Stimulated activated CD8-positive, alpha-beta memory T cell treated with anti-CD3 and anti-CD28 coated beads, Interleukin-2, amount 100 ng/mL, for 1 hour (primary cell): Measurements from ENCODE around the gene PCDHGB3.
"Not testable (repeated sequence)": the region's sequence is repeated elsewhere in the genome, so short reads cannot be mapped to it uniquely, and the experiment has no call there.

Source experiments
- DNase-seq, 2 donors: peaks; one replicate each; pipeline ENCODE4 v3.0.0-alpha.2; 2020; ENCODE audit warnings: low read depth in 2 of 2

The PCDHGB3 gene

DNA sequence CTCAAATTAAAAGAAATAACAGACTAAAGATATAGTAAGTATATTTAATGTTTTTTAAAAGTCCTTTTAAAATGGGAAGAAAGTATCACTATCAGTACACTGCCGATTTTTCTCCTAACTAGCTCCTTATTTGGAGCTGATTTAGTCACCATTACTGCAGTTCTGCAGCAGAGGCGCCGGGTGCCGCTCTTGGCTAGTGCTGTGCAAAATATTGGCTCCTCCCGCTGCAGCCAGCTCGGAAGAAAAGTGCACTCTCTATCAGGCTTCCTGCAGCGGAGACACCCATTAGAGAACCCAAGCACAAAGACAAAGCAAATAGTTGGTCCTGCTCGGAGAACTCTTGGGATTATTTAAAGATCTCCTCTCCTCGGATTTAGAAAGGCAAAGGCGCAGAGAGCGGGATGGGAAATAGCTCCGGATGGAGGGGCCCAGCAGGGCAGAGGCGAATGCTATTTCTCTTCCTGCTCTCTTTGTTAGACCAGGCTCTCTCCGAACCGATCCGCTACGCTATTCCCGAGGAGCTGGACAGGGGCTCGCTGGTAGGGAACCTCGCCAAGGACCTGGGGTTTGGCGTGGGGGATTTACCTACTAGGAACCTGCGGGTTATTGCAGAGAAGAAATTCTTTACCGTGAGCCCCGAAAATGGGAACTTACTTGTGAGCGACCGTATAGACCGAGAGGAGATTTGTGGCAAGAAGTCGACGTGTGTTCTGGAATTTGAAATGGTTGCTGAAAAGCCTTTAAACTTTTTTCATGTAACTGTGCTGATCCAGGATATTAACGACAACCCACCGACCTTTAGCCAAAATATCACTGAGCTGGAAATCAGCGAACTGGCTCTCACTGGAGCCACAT lies at the start of gene PCDHGB3:
TSS of gene PCDHGB3 (plus strand) at position 249 of the 855 bp plus-strand sequence. CDS start at position 402, 153 bp downstream.
- no peak for DNase-seq

DNA sequence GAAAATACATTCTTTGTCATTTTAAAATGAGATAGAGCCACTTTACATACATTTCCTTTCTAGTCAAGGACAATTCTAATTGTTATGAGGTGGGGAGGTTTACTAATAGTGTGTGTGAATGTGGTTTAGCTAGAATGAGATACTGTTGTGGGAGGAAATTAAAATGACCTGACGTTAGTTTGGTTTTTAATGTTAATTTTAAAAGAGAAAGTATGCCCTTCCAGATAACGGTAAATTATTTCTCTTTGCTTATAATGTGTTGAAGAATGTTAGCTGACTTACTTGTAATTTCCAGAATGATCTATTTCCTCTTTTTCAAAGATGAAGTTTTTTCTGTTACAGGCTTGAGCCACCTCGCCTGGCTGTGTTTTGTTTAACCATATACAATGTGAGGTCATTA lies 47.8 kb upstream of the PCDHGB3 start:
- DNase-seq: no peak

DNA sequence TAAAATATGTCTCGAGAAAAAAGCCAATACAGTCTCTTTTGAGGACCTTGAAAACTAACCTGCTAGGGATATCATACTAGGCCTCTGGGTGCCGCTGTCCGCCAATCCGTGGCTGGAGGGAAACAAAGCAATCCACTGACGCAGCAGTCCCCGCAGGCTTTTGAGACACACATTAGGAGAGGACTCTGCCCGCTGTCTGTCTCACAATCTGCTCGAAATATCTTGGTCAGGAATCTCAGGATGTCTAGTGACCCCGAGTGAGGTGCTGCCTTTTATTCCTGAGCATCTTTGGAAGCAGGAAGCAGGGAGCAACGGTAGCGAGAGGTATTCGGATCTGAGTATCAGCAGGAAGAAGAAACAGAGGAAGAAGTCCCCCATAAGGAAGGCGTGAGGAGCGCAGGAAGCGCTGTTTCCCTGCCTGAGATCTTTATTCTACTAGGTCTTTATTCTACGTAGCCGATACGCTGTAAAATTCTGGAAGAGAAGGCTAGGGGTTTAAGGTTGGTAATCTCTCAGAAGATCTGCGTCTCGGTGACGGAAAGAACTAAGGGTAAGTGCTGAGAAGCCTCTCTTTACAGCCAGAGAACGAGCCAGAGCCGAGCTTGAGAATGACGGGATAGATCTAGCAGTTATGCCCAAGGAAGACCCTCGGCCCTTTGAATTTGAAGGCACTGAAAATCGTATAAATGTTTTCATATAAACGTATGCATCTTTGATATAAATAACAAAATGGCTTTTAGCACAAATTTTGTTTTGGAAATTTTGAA lies 43.8 kb upstream of the PCDHGB3 start:
- DNase-seq: peak; percentile 31 to 43

DNA sequence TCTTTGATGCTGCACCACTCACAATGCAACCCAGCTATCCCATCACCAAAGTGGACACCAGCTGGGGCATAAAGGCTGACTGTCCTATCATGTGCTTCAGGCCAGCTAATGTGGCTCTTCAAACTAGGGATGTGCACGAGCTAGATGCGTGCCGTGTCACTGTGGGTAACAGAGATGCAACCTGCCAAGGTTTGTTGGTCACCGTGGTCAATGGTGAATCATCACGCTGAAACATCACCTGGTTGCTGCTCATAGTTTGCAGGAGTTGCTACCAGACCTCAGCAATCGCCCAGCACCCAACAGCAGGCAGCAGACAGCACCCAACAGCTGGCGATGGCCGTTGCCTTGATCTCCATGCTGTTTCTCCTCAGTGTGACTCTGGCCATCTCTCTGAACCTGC lies 41.8 kb upstream of the PCDHGB3 start:
- DNase-seq: no peak

DNA sequence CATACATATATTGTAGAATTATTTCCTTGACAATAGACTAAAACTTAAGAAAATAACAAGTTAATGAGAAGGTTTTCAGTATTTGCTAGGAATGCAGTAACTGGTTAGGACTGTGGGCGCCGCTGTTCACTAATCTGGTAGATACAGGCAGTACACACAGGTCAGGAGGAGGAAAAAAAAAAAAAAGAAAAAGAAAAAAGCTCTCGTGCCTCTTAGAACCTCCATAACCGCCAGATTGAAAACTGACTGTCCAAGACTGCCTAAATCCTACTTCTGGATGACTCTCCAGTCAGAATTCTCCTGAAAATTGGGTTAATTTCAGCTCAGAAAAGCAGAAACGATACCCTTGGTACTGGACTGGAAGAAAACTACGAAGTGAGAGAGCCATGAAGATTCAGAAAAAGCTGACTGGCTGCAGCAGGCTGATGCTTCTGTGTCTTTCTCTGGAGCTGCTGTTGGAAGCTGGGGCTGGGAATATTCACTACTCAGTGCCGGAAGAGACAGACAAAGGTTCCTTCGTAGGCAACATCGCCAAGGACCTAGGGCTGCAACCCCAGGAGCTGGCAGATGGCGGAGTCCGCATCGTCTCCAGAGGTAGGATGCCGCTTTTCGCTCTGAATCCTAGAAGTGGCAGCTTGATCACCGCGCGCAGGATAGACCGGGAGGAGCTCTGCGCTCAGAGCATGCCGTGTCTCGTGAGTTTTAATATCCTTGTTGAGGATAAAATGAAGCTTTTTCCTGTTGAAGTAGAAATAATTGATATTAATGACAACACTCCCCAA lies 39.6 kb upstream of the PCDHGB3 start, which contains the start of gene PCDHGA1:
TSS of gene PCDHGA1 (plus strand) at position 216 of the 782 bp plus-strand sequence.
- no peak for DNase-seq

DNA sequence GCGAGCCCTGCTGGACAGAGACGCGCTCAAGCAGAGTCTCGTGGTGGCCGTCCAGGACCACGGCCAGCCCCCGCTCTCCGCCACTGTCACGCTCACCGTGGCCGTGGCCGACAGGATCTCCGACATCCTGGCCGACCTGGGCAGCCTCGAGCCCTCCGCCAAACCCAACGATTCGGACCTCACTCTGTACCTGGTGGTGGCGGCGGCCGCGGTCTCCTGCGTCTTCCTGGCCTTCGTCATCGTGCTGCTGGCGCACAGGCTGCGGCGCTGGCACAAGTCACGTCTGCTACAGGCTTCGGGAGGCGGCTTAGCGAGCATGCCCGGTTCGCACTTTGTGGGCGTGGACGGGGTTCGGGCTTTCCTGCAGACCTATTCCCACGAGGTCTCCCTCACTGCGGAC lies 37.5 kb upstream of the PCDHGB3 start:
- not testable (repeated sequence) for DNase-seq

DNA sequence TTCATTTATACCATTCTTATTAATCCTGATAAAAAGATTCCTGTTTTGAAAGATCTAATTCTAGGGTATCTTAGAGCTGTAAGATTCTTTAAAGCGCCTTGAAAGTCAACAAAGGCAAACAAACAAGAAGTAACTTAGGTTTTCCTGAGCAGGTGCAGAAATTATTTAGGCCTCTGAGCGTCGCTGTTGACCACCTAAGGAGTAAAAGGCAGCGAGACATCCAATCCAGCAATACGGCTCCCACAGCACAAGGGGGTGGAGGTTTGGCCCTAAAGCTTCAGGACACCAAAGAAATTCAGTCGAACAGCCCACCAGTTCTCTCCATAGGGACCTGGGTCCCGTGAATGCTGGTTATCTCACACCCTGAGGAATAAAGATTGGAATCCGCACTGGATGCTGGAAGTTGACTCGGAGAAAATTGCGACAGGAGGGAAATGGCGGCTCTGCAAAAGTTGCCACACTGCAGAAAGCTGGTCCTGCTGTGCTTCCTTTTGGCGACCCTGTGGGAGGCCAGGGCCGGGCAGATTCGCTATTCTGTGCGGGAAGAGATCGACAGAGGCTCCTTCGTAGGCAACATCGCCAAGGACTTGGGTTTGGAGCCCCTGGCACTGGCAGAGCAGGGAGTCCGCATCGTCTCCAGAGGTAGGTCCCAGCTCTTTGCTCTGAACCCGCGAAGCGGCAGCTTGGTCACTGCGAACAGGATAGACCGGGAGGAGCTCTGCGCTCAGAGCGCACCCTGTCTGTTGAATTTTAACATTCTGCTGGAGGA lies 31.3 kb upstream of the PCDHGB3 start, which contains the start of gene PCDHGA2:
TSS of gene PCDHGA2 (plus strand) at position 223 of the 769 bp plus-strand sequence.
- no peak for DNase-seq

DNA sequence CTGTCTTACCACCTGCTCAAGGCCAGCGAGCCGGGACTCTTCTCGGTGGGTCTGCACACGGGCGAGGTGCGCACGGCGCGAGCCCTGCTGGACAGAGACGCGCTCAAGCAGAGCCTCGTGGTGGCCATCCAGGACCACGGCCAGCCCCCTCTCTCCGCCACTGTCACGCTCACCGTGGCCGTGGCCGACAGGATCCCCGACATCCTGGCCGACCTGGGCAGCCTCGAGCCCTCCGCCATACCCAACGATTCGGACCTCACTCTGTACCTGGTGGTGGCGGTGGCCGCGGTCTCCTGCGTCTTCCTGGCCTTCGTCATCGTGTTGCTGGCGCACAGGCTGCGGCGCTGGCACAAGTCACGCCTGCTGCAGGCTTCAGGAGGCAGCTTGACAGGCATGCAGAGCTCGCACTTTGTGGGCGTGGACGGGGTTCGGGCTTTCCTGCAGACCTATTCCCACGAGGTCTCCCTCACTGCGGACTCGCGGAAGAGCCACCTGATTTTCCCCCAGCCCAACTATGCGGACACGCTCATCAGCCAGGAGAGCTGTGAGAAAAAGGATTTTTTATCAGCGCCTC lies 29.2 kb upstream of the PCDHGB3 start:
- DNase-seq: not testable (repeated sequence)

DNA sequence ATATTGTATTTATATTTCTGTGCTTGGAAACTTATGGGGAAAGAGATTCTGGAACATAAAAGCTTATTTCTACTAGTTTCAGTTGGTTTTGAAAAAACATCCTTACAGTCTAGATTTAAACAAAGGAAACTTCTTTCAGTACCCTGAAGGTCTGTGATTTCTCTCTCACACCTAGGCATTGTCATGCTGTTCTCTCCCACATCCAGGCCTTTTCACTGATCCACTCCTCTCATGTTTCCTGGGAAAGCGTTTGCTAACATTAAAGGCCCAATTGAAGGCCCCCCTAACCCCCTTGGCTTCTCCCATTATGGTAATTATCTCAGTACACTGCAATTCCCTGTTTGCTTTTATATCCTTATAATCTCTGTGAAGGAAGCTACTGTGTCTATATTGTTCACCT lies 27.3 kb upstream of the PCDHGB3 start:
- DNase-seq: no peak

DNA sequence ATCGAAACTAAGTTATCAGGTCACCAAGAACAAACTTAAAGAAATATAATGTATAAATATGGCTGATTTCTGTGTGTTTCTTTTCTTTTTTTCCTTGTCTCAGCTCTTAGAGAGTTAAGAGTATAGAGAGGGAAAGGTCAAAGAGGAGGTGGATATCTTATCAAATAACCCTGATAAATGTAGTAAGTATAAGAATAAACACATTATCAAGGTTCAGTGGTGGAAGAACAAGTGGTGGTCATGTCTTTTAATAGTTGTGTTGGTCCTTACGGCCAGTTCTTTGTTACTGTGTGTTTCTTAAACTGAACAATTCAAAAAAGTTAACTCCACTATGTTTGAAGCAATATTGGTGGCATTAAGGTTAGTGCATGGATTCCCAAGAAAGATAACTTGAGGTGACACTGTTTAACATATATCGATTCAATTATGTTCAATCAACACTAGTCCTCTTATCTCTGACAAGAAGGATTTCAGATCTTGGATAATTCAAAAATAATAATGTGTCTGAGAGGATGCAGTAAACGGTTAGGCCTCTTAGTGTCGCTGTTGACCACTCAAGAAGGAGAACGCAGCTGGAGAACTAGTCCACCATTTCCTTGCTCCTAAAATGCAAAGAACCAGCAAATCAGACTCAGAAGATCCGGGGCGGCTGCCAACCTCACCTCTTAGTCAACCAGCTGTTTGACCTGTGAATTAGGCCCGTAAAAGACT lies 26.6 kb upstream of the PCDHGB3 start, which contains the start of gene PCDHGA3:
TSS of gene PCDHGA3 (plus strand) at position 588 of the 711 bp plus-strand sequence. CDS start 205 bp downstream, outside the sequence.
- no peak for DNase-seq

DNA sequence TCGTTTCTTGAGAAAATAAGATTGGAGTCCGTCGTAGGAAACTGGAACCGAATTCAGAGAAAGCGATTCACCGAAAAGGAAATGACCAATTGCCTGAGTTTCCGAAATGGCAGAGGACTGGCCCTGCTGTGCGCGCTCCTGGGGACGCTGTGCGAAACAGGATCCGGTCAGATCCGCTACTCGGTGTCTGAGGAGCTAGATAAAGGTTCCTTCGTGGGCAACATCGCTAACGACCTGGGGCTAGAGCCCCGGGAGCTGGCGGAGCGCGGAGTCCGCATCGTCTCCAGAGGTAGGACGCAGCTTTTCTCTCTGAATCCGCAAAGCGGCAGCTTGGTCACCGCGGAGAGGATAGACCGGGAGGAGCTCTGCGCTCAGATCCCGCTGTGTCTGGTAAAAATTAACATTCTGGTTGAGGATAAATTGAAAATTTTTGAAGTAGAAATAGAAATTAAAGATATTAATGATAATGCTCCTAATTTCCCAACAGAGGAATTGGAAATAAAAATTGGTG lies 26.0 kb upstream of the PCDHGB3 start:
- no peak for DNase-seq

DNA sequence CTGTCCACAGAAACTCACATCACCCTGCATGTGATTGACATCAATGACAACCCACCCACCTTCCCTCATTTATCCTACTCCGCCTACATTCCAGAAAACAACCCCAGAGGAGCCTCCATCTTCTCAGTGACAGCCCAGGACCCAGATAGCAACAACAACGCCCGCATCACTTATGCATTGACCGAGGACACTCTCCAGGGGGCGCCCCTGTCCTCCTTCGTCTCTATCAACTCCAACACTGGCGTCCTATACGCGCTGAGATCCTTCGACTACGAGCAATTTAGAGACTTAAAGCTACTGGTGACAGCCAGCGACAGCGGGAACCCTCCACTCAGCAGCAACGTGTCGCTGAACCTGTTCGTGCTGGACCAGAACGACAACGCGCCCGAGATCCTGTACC lies 24.7 kb upstream of the PCDHGB3 start:
- no peak for DNase-seq

DNA sequence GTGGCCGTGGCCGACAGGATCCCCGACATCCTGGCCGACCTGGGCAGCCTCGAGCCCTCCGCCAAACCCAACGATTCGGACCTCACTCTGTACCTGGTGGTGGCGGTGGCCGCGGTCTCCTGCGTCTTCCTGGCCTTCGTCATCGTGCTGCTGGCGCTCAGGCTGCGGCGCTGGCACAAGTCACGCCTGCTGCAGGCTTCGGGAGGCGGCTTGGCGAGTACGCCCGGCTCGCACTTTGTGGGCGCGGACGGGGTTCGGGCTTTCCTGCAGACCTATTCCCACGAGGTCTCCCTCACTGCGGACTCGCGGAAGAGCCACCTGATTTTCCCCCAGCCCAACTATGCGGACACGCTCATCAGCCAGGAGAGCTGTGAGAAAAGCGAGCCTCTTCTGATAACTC lies 24.0 kb upstream of the PCDHGB3 start:
- DNase-seq: not testable (repeated sequence)

DNA sequence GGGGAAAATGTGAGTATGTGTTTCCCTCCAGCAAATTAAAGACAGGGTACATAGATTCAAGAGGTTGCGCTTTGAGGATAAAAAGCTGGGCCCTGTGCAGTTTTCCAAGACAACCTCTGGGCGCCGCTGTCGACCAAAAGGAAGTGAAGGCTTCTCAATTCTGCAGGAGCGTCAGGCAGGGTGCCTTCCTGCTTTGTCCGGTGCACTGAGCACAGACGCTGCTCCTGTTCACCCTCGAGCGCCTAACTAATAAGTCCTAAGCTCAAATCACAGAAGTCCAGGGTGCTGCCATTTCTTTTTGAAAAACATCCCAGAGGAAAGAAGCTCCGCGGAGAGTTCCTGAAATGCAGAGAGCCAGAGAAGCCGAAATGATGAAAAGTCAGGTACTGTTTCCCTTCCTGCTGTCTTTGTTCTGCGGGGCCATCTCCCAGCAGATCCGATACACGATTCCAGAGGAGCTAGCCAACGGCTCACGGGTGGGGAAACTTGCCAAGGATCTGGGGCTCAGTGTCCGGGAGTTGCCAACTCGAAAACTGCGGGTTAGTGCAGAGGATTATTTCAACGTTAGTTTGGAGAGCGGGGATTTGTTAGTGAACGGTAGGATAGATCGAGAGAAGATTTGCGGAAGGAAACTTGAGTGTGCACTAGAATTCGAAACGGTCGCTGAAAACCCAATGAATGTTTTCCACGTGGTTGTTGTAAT lies 20.0 kb upstream of the PCDHGB3 start, which contains the start of gene PCDHGB1:
TSS of gene PCDHGB1 (plus strand) at position 183 of the 703 bp plus-strand sequence. CDS start at position 345, 162 bp downstream.
- DNase-seq: no peak

DNA sequence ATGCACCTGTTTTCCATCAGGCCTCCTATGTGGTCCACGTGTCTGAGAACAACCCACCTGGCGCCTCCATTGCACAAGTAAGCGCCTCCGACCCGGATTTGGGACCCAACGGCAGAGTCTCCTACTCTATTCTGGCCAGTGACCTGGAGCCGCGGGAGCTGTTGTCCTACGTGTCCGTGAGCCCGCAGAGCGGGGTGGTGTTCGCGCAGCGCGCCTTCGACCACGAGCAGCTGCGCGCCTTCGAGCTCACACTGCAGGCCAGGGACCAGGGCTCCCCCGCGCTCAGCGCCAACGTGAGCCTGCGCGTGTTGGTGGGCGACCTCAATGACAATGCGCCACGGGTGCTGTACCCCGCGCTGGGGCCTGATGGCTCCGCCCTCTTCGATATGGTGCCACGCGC lies 18.5 kb upstream of the PCDHGB3 start:
- no peak for DNase-seq

DNA sequence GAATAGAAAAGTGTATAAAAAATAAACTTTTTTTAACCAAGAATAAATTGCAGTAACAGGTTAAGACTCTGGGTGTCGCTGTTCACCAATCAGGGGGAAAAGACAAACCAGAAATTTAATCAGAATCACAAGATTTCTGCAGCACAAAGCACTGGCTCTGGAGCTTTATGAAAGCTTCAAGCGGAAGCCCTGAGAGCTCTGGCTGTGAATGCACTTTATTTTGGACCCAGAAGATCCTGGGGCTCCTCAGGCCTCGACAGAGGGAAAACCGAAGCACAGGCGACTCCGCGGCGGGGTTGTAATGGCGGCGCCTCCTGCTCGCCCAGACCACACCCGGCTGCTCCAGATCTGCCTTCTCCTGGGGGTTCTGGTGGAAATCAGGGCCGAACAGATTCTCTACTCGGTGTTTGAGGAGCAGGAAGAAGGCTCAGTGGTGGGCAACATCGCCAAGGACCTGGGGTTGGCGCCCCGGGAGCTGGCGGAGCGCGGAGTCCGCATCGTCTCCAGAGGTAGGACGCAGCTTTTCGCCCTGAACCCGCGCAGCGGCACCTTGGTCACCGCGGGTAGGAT lies 15.1 kb upstream of the PCDHGB3 start, which contains the start of gene PCDHGA4:
TSS of gene PCDHGA4 (plus strand) at position 122 of the 570 bp plus-strand sequence. CDS start at position 209, 87 bp downstream.
- DNase-seq: no peak

DNA sequence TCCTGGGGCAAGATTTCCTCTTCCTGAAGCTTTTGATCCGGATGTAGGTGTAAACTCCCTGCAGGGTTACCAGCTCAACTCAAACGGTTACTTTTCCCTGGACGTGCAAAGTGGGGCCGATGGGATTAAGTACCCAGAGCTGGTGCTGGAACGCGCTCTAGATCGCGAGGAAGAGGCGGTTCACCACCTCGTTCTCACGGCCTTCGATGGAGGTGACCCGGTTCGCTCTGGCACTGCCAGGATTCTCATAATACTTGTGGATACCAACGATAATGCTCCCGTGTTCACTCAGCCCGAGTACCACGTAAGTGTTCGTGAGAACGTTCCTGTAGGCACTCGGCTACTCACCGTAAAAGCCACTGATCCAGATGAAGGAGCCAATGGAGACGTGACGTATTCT lies 14.4 kb upstream of the PCDHGB3 start:
- DNase-seq: no peak

DNA sequence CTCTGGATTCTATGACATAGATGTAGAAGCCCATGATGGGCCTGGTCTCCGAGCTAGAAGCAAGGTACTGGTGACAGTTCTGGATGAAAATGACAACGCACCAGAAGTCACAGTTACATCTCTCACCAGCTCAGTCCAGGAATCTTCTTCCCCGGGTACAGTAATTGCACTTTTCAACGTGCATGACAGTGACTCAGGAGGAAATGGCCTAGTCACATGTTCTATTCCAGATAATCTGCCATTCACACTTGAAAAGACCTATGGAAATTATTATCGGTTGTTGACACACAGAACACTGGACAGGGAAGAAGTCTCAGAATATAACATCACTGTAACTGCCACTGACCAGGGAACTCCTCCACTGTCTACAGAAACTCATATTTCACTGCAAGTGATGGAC lies 13.9 kb upstream of the PCDHGB3 start:
- no peak for DNase-seq
